Adipocyte (in vitro differentiated cells): ENCODE measurements around the gene SLC6A5.

Experiments used
- DNase-seq: peaks from one replicate; pipeline ENCODE4 v3.0.0-alpha.2; 2015; ENCODE audit warnings: low read depth
- H3K27me3 ChIP-seq: replicated peaks from 2 replicates; pipeline ENCODE4 v1.7.0; 2013; ENCODE audit warnings: mild to moderate bottlenecking, low read length, moderate library complexity; ENCODE audit not compliant: control insufficient read depth, insufficient read depth
- H3K36me3 ChIP-seq: 2 replicates; pipeline ENCODE4 v1.7.0; 2013; ENCODE audit warnings: low read length, mild to moderate bottlenecking, moderate library complexity; ENCODE audit not compliant: control insufficient read depth, insufficient read depth, severe bottlenecking
- H3K4me1 ChIP-seq: 2 replicates; pipeline ENCODE4 v1.7.0; 2013; ENCODE audit warnings: mild to moderate bottlenecking, low read length, moderate library complexity; ENCODE audit not compliant: control insufficient read depth, insufficient read depth
- H3K4me3 ChIP-seq: 2 replicates; pipeline ENCODE4 v1.7.0; 2013; ENCODE audit warnings: mild to moderate bottlenecking, low read length, moderate library complexity
- H3K9ac ChIP-seq: 2 replicates; pipeline ENCODE4 v1.7.0; 2013; ENCODE audit warnings: mild to moderate bottlenecking, low read length, moderate library complexity
- H3K9me3 ChIP-seq: 2 replicates; pipeline ENCODE4 v1.7.0; 2013; ENCODE audit warnings: mild to moderate bottlenecking, low read length, moderate library complexity; ENCODE audit not compliant: control insufficient read depth

SLC6A5 gene

DNA sequence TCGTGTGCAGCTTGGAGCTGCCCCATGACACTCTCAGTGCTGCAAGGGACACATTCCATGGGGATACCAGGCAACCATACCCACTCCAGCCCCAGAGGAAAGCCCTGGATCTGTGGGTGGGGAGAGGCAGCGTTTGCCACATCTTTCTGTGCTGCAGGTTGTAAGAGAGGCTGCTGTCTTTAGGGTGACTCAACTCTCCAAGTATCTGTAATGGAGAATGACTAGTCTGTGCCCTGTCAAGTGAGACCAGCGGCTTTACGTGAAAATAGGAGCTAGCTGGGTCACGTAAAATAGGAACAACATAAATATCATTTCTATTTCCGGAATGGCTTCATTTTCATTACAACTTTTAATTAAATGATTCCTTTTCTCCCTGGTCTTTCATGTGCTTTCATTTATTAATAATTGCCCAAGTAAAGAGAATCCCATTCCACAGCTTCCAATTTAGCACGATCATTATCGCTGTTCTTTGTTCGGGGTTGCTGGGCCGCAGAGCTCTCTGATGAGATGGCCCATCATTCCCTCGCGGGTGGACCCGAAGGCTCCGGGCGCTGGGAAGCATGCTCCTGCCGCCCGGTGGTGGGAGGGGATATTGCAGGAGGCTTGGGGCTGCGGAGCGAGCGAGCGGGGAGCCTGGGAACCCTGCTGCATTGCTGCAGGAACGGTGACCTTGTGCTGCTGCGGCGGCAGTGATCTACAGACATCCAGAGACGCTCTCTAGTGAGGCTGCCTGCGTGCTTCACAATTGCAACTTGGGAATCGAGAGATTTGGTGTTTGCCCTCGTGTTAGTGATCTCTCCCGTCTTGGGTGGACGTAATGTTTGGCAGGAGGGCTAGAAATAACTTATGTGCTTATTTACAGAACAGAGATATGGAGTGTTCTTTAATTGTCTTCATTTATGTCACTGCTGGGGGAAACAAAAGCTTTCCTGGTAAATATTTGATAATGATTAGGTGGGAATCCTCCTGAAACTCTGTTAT is 10.6 kb downstream of the SLC6A5 start:
- DNase-seq: peak; percentile 87
- H3K36me3 ChIP-seq: no peaks in the 10 kb centered on the region
- no peak overlapping the region for H3K9ac ChIP-seq
- no peak overlapping the region for H3K4me3 ChIP-seq
- no peaks in the 10 kb centered on the region for H3K9me3 ChIP-seq
- H3K4me1 ChIP-seq: peaks cover 11% of the 10 kb centered on the region
- peaks cover 76% of the 10 kb centered on the region for H3K27me3 ChIP-seq

DNA sequence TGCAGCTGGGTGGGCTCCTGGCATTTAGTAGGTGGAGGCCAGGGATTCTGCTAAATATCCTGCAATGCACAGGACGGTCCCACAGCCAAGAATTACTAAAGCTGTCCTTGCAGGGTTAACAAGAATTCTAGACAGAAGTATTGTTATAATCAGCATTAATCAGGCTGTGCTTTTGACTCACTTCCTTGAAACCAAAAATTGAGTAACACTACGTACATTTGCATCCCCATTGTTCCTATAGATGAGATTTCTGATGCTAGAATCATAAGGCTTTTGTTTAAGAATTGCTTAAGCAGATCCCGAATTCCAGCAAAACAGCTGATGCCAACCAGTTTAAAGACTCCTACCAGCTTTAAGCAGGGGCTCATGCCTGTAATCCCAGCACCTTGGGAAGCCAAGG is 11.4 kb downstream of the SLC6A5 start:
- peaks cover 11% of the 10 kb centered on the region for H3K4me1 ChIP-seq
- no peak overlapping the region for H3K9ac ChIP-seq
- DNase-seq: no peak
- H3K36me3 ChIP-seq: no peaks in the 10 kb centered on the region
- no peaks in the 10 kb centered on the region for H3K9me3 ChIP-seq
- no peak overlapping the region for H3K4me3 ChIP-seq
- H3K27me3 ChIP-seq: peaks cover 70% of the 10 kb centered on the region

- Histone ChIP-seq H3K9me3 (no peaks in the 10 kb centered on the region), H3K36me3 (no peaks in the 10 kb centered on the region), H3K27me3 (peaks cover 64% of the 10 kb centered on the region), H3K4me3 (no peak overlapping the region), H3K9ac (no peak overlapping the region), H3K4me1 (peaks cover 13% of the 10 kb centered on the region)
- no peak for DNase-seq
Observed at GRCh38 chr11:20611445-20611844, 12.0 kb downstream of the SLC6A5 start.

GRCh38 chr11:20611892-20612291 is 12.5 kb downstream of the SLC6A5 start:
- Histone ChIP-seq H3K27me3 (peaks cover 59% of the 10 kb centered on the region), H3K9me3 (no peaks in the 10 kb centered on the region), H3K4me3 (no peak overlapping the region), H3K9ac (no peak overlapping the region), H3K36me3 (no peaks in the 10 kb centered on the region), H3K4me1 (peaks cover 15% of the 10 kb centered on the region)
- DNase-seq: no peak

- H3K9me3 ChIP-seq: no peaks in the 10 kb centered on the region
- no peak for DNase-seq
- no peaks in the 10 kb centered on the region for H3K36me3 ChIP-seq
- H3K27me3 ChIP-seq: peaks cover 54% of the 10 kb centered on the region
- H3K9ac ChIP-seq: no peak overlapping the region
- H3K4me1 ChIP-seq: peaks cover 18% of the 10 kb centered on the region
- H3K4me3 ChIP-seq: no peak overlapping the region
Observed at GRCh38 chr11:20612416-20612815, 13.0 kb downstream of the SLC6A5 start.

GRCh38 chr11:20616920-20617319 is 17.5 kb downstream of the SLC6A5 start:
- no peaks in the 10 kb centered on the region for H3K9me3 ChIP-seq
- no peak overlapping the region for H3K4me3 ChIP-seq
- no peak for DNase-seq
- no peak overlapping the region for H3K9ac ChIP-seq
- no peaks in the 10 kb centered on the region for H3K36me3 ChIP-seq
- peaks cover 18% of the 10 kb centered on the region for H3K4me1 ChIP-seq
- peaks cover 39% of the 10 kb centered on the region for H3K27me3 ChIP-seq

DNA sequence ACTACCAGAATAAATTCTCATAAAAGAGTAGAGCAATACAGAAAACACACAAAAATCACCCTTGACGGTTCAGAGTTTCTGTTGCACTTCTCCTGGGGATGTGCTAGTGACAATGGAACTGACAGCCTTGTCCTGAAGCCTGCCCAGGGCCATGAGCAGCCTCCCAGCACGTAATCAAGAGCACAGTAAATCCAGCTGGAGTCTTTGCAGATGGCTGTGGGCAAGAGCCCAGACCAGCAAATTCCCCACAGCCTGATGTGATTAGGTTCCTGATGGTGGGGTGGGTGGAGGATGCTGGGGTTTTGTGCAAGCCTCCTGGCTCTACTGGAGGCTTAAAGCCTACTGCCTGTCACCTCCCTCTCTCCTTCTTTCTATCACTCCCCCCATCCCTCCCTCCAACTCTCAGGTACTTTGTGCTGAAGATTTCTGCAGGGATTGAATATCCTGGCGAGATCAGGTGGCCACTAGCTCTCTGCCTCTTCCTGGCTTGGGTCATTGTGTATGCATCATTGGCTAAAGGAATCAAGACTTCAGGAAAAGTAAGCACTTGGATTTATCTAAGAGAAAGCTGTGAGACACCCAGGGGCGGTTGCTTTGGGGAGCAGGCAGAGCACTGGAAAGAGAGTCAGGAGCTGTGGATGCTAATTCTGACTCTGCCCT is 18.1 kb downstream of the SLC6A5 start:
- Histone ChIP-seq H3K4me1 (peaks cover 14% of the 10 kb centered on the region), H3K27me3 (peaks cover 42% of the 10 kb centered on the region), H3K9me3 (no peaks in the 10 kb centered on the region), H3K36me3 (no peaks in the 10 kb centered on the region), H3K4me3 (no peak overlapping the region), H3K9ac (no peak overlapping the region)
- DNase-seq: peak; percentile 6

- H3K4me3 ChIP-seq: no peak overlapping the region
- no peak overlapping the region for H3K9ac ChIP-seq
- H3K4me1 ChIP-seq: peaks cover 14% of the 10 kb centered on the region
- peak; percentile 2 for DNase-seq
- no peaks in the 10 kb centered on the region for H3K9me3 ChIP-seq
- no peaks in the 10 kb centered on the region for H3K36me3 ChIP-seq
- peaks cover 46% of the 10 kb centered on the region for H3K27me3 ChIP-seq
Observed at GRCh38 chr11:20618083-20618482, 18.7 kb downstream of the SLC6A5 start.

DNA sequence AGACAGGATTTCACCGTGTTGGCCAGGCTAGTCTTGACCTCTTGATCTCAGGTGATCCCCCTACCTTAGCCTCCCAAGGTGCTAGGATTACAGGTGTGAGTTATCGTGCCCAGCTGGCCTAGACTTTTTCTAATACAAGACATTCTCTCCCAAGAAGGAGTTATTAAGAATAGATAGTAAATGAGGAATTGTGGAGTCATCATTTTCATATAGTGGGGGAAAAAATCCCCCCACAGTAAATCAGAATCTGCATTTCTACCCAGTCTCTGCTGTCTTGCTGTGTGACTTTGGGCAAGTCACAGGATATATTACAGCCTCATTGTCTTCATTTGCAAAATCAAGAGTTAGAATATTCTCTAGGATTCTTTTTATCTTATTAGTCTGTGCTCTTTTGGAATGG is 21.6 kb downstream of the SLC6A5 start:
- no peak overlapping the region for H3K4me3 ChIP-seq
- no peaks in the 10 kb centered on the region for H3K36me3 ChIP-seq
- H3K4me1 ChIP-seq: peaks cover 14% of the 10 kb centered on the region
- H3K27me3 ChIP-seq: peaks cover 31% of the 10 kb centered on the region
- DNase-seq: no peak
- H3K9ac ChIP-seq: no peak overlapping the region
- no peaks in the 10 kb centered on the region for H3K9me3 ChIP-seq

DNA sequence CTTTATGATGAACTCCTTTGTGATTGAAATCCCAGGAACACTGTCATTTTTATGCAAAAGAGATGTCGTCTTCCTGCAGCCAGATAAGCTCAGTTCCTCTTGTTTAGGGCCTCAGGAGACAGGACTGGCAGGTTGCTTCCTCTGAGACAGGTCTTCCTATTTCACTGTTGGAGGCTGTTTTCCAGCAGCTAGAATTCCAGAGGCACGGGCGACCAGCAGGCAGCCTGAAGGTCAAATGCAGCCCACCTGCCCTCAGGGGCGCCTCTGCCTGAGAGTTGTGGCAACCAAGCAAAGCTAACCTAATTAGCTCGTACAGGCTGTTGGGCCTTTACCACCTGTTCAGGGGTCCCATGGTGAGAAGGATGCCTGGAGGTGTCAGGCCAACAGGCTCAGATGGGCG is 22.3 kb downstream of the SLC6A5 start:
- H3K27me3 ChIP-seq: peaks cover 38% of the 10 kb centered on the region
- peaks cover 9% of the 10 kb centered on the region for H3K4me1 ChIP-seq
- no peak overlapping the region for H3K4me3 ChIP-seq
- no peaks in the 10 kb centered on the region for H3K9me3 ChIP-seq
- H3K9ac ChIP-seq: no peak overlapping the region
- H3K36me3 ChIP-seq: no peaks in the 10 kb centered on the region
- DNase-seq: no peak

- H3K9ac ChIP-seq: no peak overlapping the region
- H3K9me3 ChIP-seq: no peaks in the 10 kb centered on the region
- H3K4me3 ChIP-seq: no peak overlapping the region
- peaks cover 41% of the 10 kb centered on the region for H3K27me3 ChIP-seq
- no peak for DNase-seq
- H3K36me3 ChIP-seq: no peaks in the 10 kb centered on the region
- H3K4me1 ChIP-seq: no peaks in the 10 kb centered on the region
Observed at GRCh38 chr11:20623252-20623651, 23.8 kb downstream of the SLC6A5 start.
